Thyroid gland (tissue), 4 donors: ENCODE measurements around the gene CERKL.

Source experiments
- CTCF ChIP-seq, 6 experiments: fragments of 200-600 bp in 3 of 6; fragments of 450-650 bp in 3 of 6; sonication (generic) in 3 of 6; IDR thresholded peaks; one replicate each; pipeline ENCODE4 v1.5.1; 2016 to 2019; ENCODE audit warnings: antibody characterized with exemption in 6 of 6, mild to moderate bottlenecking in 2 of 6, inconsistent platforms in 1 of 6, moderate library complexity in 1 of 6
- POLR2A ChIP-seq, 2 donors: fragments of 450-650 bp; IDR thresholded peaks; one replicate each; pipeline ENCODE4 v1.6.1; 2017; ENCODE audit warnings: antibody characterized with exemption in 2 of 2, mild to moderate bottlenecking in 2 of 2, moderate library complexity in 1 of 2

- TF ChIP-seq CTCF (IDR thresholded peaks at IDR 0.05) (no peak), POLR2A (IDR thresholded peaks at IDR 0.05) (no peak)
Observed at GRCh38 chr2:181542170-181542569, 114.7 kb downstream of the CERKL start.
